DMS153 (cell line): Measurements from ENCODE around the gene GDPD5.
A peak's percentile ranks its signal among the peaks of the same experiment; 100 is the strongest.

Experiments used
- DNase-seq: peaks from one replicate; lab custom pipeline; 2025; lab: John Stamatoyannopoulos, UW

The GDPD5 gene, protein sequence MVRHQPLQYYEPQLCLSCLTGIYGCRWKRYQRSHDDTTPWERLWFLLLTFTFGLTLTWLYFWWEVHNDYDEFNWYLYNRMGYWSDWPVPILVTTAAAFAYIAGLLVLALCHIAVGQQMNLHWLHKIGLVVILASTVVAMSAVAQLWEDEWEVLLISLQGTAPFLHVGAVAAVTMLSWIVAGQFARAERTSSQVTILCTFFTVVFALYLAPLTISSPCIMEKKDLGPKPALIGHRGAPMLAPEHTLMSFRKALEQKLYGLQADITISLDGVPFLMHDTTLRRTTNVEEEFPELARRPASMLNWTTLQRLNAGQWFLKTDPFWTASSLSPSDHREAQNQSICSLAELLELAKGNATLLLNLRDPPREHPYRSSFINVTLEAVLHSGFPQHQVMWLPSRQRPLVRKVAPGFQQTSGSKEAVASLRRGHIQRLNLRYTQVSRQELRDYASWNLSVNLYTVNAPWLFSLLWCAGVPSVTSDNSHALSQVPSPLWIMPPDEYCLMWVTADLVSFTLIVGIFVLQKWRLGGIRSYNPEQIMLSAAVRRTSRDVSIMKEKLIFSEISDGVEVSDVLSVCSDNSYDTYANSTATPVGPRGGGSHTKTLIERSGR

DNA sequence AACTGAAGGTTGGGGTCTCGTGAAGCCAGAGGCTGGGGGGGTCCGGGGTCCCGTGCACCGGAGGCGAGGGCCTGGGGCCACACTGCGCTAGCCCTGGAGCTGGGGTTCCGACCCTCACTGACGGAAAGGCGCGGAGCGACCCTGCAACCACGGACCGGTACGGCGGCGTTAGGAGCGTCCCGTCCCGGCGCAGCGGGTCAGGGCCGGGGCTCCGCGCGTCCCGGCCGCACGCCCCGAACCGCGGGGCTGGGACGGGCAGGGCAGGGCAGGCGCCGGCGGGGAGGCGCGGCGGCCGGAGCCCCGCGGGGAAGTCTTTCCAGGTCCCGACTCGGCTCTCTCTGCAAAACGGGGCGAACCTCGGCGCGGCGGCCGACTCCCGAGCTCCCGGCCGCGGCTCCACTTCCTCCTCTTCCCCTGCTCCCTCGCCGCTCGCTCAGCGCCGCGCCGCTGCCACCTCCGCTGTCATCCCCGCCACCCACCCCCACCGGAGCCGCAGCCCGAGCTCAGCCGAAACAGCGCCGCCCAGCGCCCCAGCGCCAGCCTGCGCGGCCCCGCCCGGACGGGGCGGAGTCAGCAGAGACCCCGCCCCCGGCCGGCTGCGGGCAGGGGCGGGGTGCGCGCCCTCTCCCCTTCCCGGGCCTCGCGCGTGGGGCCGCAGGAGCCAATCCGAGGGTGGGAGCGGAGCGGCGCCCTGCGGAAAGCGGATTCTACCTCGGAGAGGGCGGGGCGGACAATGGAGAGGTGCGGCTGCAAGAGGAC lies at the start of gene GDPD5:
Gene GDPD5 (minus strand): TSS at position 509 of the 759 bp plus-strand sequence. CDS start 48,206 bp downstream, outside the sequence.
- DNase-seq = peak; percentile 81

DNA sequence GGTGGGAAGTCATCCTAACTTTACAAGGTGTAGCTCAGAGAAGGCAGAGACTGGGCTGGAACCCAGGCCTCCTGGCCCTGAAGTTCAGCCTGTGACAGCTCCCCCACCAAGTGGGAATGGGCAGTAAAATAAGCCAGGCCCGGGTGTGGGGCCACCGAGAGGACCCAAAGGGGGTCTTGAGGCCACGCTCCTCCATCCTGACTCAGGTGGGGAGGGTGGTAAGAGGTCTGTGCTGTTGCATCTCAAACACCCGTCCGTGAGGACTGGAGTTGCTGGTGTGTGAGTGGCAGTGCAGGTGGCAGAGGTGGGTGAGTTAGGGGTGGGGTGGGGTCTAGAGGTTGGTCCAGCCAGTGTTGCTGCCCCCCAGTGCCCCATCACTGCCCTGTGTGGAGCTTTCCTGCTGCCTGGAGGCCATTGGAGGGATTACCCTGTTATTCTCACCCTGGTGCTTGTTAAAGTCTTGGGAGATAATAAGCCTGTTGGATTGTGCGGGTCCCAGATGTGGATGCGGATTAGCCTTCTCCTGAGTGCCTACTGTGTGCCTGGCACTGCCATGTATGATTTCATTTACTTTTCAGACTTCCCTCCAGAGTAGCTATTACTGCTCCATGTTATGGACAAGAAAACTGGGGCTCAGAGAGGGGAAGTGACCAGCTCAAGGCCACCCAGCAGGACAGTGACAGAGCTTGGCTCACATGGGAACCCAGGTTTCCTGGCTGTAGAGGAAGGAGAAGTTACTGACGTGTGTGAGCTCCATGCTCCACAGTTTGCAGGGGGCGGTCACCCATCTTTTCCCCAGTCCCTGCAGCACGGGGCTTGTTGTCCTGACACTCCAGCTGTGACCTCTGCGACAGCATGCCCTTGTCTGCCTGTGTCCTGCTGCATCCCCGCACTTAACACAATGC lies 49.2 kb upstream of the GDPD5 start:
- DNase-seq = no peak

DNA sequence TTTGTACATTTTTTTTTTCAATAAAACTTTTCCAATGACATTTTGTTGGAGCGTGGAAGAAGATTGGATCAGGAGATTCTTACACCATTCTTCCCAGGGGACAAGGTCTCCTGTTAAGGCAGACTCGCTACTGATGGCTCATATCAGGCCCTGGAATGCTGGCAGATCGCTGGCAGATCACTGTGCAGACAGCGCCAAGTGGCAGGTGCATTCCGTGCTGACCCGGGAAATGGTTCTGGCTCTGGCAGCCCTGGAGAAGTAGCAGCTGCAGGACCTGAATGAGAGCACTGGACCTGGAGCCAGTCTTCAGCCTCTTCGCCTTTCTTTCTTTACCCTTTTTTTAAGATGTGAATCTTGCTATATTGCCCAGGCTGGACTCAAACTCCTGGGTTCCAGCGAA lies 47.0 kb upstream of the GDPD5 start:
- no peak for DNase-seq

DNA sequence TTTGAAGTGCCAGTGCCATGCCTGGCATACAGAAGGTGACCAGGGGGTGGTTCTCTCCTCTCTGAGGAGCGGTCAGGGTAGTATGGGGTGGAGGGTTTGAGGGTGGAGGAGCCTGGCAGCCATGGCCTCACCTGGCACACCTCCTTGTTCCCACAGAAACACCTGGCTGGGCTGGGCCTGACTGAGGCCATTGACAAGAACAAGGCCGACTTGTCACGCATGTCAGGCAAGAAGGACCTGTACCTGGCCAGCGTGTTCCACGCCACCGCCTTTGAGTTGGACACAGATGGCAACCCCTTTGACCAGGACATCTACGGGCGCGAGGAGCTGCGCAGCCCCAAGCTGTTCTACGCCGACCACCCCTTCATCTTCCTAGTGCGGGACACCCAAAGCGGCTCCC lies 45.9 kb upstream of the GDPD5 start:
- no peak for DNase-seq

DNA sequence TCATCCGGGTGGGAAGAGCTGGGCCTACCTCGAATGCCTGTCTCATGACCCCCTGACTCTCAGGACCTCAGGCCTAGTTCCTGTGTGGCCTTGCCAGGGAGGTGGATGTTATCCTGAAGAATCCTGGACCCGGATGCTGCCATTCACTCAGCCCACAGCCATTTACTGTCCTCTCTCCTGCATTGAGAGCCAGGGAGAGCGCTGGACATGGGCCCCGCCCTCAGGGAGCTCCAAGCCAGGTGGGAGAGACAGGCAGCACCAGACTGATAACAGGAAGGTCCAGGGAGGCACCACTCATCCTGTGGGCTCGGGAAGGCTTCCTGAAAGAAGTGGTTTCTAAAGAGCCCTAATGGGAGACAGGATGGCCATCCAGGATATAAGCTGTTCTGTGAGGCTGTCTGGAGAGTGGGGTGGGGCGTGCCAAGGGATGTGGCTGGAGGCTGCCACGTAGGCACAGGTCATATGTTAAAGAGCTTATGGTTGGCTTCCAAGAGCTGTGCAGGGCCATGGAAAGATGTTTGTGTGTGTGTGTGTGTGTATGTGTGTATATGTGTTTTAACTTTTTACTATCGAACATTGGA lies 44.9 kb upstream of the GDPD5 start:
- DNase-seq = no peak

DNA sequence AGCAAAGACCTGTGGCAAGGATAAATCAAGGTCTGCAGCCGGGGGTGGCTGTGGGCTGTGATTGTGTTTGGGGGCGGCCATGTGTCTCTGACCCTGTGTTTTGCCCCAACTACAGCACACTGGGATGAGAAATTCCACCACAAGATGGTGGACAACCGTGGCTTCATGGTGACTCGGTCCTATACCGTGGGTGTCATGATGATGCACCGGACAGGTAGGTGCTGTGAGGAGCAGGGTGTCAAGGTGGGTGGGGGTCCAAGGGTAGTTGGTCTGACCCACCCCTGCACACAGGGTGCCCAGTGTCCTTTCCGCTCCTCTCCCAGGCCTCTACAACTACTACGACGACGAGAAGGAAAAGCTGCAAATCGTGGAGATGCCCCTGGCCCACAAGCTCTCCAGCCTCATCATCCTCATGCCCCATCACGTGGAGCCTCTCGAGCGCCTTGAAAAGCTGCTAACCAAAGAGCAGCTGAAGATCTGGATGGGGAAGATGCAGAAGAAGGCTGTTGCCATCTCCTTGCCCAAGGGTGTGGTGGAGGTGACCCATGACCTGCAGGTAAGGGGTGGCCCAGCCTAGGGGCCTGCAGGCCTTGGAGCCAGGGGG lies 43.0 kb upstream of the GDPD5 start:
- DNase-seq = no peak

DNA sequence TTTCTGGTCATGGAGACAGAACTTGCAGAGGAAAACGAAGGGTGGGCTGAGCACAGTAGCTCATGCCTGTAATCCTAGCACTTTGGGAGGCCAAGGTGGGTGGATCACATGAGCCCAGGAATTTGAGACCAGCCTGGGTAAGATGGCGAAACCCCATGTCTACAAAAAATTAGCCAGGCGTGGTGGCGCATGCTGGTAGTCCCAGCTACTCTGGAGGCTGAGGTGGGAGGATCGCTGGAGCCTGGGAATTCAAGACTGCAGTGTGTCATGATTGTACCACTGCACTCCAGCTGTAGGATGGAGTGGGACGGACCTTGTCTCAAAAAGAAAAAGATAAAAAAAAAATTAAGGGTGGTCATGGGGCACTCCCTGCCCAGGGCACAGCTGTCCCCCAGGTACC lies 42.2 kb upstream of the GDPD5 start:
- DNase-seq = no peak

DNA sequence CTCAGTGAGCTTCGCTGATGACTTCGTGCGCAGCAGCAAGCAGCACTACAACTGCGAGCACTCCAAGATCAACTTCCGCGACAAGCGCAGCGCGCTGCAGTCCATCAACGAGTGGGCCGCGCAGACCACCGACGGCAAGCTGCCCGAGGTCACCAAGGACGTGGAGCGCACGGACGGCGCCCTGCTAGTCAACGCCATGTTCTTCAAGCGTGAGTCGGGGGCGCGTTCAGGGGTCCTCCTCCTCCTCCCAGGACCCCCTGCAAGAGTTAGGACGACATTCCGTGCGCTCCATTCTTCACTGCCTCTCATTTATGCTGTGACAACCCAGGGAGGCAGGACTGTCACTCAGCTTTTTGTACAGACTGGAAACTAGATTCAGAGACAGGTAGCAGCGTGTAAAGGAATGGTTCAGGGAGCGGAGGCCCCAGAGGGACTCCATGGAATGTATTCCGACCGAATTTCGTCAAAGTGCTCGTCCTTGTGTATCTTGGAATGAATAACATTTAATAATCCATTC lies 41.1 kb upstream of the GDPD5 start:
- DNase-seq = no peak

DNA sequence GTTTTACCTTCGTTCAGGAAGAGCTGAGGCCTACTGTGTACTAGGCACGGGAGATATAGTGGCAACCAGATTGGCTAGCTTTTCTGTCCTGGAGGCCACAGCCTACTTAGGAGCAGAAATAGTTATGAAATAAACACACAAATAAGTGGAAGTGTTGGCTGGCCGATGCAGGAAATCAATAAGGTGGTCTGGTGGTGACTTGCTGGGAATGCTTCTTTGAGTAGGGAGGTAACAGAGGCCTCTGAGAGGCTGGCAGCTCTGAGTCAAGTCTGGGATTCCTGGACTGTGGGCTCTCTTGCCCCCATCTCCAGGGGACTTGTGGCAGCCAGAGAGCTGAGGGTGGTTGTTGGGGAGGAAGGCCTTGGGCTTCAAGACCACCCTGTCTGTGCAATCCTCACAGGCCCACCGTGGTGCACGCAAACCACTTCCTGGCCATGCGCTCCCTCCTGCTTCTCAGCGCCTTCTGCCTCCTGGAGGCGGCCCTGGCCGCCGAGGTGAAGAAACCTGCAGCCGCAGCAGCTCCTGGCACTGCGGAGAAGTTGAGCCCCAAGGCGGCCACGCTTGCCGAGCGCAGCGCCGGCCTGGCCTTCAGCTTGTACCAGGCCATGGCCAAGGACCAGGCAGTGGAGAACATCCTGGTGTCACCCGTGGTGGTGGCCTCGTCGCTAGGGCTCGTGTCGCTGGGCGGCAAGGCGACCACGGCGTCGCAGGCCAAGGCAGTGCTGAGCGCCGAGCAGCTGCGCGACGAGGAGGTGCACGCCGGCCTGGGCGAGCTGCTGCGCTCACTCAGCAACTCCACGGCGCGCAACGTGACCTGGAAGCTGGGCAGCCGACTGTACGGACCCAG lies 40.4 kb upstream of the GDPD5 start:
- no peak for DNase-seq

DNA sequence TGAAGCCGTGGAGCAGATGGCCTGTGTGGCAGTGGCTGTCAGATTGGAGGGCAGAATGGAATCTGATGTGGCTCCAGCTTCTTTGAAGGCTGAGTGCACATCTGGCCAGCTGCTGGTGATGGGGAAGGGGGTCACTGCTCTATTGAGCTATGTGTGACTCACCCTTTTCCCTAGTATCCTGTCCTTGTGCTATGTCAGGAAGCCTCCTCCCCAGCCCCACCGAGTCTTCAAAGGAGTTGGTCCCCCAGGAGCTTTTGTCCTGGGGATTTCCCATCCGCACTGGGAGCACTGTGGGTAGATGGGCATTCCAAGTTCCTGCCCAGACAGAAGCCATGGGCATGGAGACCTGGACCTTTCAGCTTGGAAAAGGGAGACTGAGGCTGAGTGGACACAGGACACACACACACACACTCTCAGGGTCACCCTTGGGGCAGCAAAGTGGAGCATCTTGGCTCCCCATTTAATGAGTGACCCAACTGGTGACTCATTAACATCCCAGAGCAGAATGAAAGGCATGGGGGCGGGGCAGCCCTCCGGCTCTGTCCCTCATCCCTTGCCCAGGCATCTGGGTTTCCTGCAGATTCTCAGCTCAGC lies 39.6 kb upstream of the GDPD5 start:
- no peak for DNase-seq

DNA sequence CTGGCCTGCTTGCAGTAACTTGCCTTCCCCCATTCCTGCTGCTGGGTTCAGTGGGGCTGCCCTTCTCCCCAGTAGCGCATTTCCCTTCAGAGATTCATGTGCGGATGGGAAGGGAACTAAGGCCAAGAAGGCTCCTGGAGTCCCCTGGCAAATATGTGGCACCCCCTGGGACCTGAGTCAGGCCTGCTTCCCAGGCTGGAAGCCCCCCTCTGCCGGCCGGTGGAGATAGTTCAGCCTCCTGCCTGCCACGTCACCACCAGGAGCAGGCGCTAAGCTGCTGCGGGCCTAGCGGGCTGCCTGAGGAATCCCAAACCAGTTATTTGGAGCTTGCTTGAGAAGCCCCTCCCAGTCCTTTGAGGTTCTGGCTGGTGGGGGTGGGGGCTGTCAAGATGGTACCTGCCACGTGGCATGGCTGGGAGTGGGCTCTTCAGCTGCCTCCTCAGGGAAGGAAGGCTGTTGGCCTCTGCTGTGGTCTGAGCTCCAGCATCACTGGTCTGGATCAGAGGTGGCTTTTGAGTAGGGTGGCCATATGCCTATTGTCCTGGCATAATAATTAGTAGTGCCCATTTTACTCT lies 38.3 kb upstream of the GDPD5 start:
- no peak for DNase-seq

DNA sequence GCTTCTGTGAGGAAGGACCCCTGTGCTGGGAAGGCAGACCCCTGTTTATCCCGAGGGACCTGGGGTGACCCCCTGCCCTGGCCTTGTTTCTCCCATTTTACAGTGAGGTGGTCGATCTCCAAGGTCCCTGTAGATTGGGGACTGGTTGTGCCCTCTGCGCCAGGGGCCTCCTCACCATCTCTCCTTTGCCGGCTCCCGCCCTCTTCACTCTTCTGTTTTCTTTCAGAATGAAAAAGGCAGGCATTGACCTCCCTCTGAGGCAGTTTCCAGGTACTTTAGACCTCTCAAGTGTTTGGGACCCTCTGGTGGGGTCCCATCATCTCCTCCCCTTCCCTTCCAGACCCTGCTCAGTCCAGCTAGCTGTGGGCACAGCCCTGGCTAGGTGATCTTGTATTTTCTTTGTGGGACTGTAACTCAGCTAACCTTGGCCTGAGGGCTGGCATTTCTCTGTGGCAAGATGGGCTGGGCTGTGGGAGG lies 37.8 kb upstream of the GDPD5 start:
- DNase-seq = no peak

DNA sequence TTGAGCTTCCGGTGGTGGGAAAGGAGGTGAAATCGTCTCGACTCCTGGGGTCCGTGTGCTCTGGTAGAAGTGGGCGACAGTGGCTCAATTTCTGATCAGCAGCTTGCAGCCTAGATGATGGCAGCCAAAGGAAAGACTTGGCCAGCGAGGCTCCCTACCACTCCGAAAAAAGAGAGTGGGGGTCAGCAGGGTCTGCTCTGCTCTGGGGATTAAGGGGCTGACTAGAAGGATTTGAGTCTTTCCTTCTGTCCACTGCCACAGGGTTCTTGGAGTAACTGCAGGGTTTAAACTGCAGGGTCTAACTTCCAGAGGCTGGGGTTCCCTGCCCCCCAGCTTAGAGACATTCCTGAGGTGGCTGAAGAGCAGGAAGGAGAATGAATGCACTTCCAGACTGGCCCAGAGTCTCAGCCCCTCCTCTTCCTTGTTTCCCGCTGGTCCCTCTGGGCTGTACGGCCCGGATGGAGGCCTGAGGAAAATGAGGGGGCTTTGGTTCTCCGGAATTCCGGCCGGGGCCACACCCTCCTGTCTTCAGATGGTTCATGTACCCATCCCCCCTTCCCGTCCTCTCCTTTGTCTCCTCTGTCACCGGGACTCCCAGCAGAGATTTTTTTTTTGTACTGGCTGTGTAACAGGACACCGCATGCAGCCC lies 37.2 kb upstream of the GDPD5 start:
- no peak for DNase-seq

DNA sequence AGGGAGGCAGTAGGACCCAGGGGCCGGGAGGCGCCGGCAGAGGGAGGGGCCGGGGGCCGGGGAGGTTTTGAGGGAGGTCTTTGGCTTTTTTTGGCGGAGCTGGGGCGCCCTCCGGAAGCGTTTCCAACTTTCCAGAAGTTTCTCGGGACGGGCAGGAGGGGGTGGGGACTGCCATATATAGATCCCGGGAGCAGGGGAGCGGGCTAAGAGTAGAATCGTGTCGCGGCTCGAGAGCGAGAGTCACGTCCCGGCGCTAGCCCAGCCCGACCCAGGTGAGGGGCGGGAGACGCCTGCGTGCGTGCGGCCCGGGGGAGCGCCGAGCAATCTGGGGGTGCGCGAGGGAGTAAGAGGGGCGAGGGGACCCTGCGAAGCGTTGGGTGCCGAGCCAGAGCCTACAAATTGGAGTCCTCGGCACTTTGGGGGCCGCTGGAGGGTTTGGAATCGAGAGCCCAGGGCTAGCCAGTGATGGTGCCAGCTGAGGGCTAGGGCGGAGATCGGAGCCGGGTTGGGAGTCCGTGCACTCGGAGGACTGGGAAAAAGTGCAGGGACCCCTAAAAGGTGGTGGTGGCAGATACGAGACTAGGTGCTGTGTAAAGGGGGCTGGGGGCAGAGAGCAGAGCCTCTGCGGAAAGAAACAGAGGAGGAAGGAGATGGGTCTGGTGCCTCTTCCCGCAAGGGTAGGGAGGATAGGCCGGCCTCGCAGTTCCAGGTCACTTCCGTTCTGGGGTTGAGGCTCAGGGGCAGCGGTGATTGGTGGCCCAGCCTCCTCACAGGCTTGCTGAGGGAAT lies 36.5 kb upstream of the GDPD5 start, which contains the start of gene SERPINH1:
Gene SERPINH1 (plus strand): TSS at position 206 of the 788 bp plus-strand sequence. CDS start 4,097 bp downstream, outside the sequence.
- DNase-seq = peak; percentile 63

DNA sequence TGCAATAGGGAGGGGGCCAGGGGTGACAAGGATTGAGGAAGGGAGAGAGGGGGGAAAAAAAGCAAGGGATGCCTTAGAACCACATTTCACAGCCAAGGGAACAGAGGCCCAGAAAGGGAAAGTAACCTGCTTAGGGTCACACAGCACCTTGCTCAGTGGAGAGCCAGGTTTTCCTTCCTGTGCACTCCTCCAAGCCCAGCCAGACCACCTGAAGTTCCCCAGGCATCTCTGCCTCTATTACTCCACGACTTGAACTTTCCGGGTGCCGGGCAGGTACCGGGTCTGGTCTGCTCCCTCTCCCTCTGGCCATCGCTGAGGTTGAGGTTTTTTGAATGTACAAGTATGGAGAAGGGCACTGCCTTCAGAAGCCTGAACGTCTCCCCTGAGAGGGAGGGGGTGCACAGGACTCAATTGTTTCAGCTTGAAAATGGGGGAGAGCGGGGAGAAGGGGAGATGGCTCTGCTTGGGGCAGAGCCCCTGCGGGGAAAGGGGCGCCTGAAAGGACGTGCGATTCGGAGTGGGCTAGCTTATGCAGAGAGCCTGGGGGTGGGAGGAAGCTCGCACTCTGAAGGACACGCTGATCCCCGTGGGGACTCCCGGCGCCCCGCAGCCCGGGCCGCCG lies 35.8 kb upstream of the GDPD5 start:
- DNase-seq = no peak

DNA sequence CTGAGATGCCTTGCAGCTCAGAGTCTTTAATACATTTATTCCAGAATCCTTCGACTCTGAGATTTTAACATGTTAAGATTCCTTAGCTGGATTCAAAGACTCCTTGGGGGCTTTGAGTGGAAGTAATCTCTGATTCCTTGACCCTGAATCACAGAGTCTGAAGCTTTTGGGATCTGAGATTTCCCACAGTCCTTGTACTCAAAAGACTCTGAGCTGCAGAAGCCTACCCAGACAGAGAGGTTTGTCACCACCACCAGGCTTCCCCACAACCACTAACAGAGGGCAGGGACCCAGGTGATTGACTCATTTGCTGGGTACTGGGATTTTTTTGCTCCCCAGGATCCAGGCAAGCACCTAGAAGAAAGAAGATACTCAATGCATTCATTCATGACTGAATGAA lies 34.9 kb upstream of the GDPD5 start:
- DNase-seq = no peak
